Body of pancreas (tissue), 4 donors: ENCODE data around the gene ATG10.

ENCODE experiments used
- CTCF ChIP-seq, 7 experiments: fragments of 450-650 bp in 4 of 7; fragments of 200-600 bp in 3 of 7; sonication (generic) in 3 of 7; IDR thresholded peaks; one replicate each; pipeline ENCODE4 v1.5.1; 2016 to 2019; ENCODE audit warnings: antibody characterized with exemption in 7 of 7
- POLR2A ChIP-seq, 3 donors: fragments of 450-650 bp; IDR thresholded peaks; one replicate each; pipeline ENCODE4 v1.6.1; 2016; ENCODE audit warnings: antibody characterized with exemption in 3 of 3, mild to moderate bottlenecking in 2 of 3

- TF ChIP-seq POLR2A (IDR thresholded peaks at IDR 0.05) (no peak), CTCF (IDR thresholded peaks at IDR 0.05) (no peak)
These were observed 2.6 kb upstream of the ATG10 start for GRCh38 chr5:81969226-81969625.
